EH (cell line): Measurements from ENCODE around the gene STIM1.

Experiments
- DNase-seq: peaks from one replicate; pipeline ENCODE4 v3.0.0-alpha.2; 2015; ENCODE audit warnings: low read depth

The STIM1 gene

GRCh38 chr11:4071325-4071724, 215.9 kb downstream of the STIM1 start:
- no peak for DNase-seq

DNA sequence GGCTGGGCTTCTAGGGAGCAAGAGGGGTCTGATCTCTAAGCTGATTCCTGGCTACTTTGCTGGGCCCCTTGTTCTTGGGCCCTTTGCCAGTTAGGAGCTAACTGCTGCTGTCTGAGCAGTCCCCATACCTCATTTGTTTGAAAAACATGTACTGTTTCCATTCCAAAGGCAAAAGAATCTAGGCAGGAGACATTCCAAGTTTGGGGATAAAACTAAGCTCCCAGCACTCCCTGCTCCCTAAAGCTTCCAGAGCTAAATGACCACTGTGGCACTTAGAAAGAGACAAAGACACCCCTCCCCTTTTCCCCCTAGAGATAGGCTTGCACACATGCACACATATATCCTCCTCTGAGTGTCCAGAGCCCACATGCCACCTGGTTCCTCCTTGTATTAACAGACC, 216.4 kb downstream of the STIM1 start:
- peak; percentile 63 for DNase-seq

DNA sequence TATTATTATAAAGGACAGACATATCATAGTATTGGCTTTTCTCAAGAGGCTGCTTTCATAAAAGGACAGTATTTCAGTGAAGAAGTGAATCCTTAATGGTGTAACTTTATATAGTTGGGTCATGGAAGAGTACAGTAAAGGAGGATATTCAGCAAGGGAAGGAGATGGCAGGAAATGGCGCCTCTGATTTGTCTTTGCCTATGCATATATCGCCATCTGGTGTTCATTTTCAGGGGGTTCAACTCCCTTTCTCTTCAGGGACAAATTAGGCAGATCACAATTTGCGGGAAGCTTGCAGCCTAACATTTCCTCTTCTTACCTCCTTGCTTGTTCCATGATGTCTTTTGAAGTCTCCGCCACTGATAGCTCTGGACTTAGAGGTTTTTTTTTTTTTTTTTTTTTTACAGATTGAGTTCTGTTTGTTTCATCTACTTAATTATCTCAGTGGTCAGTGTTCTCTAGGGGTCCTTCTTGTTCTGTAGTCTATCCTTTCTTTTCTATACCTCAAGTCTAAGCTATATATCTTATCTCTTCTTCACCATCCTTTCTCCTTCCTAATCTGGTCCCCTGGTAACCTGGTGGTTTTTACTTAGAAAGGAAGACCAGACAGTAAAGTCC, 217.3 kb downstream of the STIM1 start:
- peak; percentile 81 for DNase-seq

DNA sequence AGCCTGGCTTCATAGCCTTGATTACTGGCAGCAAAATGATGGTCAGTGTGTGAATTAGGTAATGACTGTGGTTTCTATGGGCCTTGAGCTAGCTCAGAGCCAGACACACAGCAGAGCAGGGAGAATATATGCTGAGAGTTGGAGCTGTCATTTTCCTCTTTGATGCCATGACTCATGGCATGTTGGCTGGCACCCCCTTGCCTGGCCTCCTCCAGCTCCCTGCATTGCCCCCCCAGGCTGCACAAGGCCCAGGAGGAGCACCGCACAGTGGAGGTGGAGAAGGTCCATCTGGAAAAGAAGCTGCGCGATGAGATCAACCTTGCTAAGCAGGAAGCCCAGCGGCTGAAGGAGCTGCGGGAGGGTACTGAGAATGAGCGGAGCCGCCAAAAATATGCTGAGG, 218.8 kb downstream of the STIM1 start:
- DNase-seq, result no peak

DNA sequence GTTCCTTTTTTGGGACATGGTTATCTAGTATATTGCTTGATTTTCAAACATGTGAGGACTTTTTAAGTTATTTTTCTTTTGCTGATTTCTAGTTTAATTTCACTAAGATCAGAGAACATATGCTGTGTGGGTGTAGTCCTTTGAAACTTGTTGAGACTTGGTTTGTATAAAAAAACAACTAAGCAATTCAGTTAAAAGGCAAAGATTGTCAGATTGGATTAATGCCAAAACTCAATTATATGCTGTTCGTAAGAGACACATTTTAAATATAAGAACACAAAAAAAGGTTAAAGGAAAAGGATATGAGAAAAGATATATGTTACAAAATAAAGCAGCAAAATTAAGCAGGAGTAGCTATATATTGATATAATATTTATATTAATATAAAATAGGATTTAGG, 221.3 kb downstream of the STIM1 start:
- DNase-seq, result no peak

- DNase-seq, result no peak
Measured at GRCh38 chr11:4083198-4083597, 227.7 kb downstream of the STIM1 start.

DNA sequence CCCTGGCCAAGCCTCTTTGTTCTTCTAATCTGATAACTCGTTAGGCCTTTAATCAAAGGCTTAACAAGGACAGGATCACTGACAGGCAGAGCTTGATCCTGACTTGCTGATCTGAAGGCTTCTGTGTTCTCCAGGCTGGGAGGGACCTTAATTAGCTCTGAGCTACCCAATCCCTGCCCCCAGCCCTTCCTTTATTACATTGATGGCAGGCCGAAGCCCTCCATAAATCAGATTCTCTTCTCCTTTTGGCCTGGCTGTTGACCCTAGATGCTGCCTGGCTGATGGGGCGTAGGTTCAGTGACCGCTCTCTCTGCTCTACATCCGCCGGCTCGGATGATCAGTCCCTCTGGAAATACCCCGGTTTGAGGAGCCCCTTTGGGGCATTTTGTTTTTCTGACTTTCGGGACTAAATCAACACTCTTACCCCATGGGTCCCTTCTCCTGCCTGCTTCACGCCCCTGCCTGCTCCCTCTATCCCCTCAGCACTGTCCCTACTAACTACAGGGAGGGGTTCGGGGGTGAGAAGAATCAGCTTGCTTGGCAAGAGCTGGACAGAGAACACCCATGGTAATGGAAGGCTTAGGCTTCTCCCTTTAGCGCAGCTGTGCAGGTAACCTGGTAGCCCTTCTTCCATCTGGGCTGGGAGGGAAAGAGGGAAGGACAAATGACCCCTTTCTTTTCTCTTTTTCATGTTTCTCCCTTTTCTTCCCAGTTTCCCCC, 229.1 kb downstream of the STIM1 start:
- DNase-seq, result no peak

DNA sequence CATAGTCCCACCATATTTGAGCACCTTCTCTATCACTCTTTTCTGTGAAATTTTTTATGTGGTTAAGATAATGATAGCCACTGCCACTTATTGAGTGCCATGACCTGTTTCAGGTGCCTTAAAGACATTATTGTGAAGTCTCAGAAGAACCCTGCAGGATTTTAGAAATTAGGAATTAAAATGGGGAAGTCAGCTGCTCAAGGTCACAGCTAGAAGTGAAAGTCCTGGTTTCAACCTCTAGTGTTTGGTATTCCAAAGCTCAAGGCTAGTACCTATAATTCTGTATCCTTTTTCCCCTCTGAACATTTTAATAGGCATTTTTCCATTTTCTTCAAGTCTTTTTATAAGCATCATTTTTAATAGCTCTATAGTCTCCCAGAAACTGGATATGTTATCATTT, 230.1 kb downstream of the STIM1 start:
- DNase-seq, result no peak

DNA sequence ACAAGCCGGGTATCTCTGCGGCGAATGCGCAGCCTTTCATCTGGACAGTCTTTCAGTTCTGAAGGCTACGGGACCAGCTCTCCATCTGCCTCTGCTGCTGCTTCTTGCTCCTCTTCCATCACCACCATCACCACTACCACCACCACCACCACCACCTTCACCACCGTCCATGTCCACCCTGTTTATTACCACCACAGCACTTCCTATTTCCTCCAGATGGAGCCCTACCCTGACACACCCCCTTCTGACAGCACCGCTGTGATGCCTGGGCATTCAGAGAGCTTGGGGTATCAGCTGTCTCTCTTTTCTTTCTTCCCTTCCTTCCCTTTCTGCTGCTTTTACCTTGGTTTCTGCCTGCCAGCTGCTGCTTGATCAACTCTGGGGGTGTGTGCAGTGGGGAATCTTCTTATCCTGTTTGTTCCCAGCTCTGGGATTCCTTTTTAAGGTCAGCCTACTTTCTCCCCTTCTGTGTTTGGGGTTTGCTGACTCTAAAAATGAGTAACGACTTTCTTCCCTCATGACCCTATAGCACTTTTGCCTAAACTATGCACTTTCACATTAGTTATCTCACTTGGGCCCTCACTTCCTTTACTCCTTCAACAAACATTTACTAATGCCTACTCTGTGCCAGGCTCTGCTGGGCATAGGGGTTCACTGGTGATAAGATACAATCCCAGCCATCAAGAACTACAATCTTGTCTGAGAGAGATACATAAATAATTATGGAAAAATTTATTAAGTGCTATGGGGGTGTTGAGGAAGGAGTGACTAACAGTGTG, 231.3 kb downstream of the STIM1 start:
- no peak for DNase-seq

- DNase-seq, result peak; percentile 78
Measured at GRCh38 chr11:4087551-4087950, 232.1 kb downstream of the STIM1 start.

DNA sequence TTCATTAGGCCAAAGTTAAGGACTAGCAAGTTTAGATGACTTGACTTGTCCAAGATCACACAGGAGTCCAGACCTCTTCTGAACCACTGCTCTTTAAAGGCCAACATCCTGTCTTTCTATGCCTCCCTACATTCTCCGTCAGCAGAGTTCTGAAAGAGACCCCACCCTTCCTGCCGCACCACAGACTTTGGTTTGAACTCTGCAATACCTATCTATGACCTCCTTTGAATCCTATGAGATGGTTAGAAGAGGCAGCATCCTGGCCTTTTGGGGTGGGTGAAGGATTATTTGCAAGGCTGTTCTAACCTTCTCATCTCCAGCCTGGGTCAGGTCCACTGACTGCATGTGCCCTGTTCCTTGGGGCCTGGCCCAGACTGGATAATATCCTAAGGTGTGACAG, 234.8 kb downstream of the STIM1 start:
- no peak for DNase-seq

DNA sequence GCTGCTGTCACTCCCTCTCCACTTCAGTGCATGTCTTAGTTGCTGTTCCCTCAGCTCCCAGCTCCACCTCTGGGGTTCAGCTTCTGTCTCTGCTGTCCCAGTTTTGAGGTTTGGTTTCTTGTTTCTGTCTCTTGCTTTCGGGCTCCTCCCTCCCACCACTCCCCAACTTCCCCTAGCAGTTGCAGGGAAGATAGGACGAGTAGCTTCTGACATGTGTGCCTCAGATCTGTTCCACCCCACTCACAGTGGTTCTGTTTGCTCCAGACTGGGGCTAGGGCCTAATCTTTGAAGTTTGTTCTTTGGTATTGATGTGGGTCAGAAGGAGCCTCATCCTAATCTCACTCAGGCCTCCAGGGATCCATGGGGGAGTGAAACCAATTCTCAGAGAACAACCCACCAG, 236.6 kb downstream of the STIM1 start:
- DNase-seq, result no peak

- no peak for DNase-seq
Measured at GRCh38 chr11:4093519-4094347, 238.3 kb downstream of the STIM1 start.

- peak; percentile 98 for DNase-seq
Measured at GRCh38 chr11:4094348-4095291, 239.2 kb downstream of the STIM1 start, which contains the start of gene RRM1. RRM1 (plus strand) TSS chr11:4094799; CDS start chr11:4095013, 214 bp downstream.

- DNase-seq, result peak; percentile 84
Measured at GRCh38 chr11:4095509-4096230, 240.2 kb downstream of the STIM1 start.

- DNase-seq, result peak; percentile 53
Measured at GRCh38 chr11:4098026-4098621, 242.7 kb downstream of the STIM1 start.

DNA sequence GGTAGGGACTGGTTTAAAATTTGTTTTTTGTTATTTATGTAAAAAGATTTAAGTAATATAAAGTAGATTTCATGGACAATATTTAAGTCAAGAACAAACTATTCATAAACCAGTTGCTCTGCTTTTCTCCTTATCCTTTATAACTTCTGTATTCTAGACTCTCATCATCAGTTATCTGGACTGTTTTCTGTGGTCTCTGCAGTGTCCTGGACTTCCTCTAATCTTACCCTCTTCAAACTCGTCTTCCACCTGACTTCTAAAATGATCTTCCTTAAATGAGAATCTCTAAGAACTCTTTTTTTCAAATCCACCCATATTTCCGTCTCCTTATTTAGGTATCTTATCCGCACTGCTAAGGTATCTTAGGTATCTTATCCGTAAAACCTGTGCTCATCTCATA, 247.2 kb downstream of the STIM1 start:
- no peak for DNase-seq

DNA sequence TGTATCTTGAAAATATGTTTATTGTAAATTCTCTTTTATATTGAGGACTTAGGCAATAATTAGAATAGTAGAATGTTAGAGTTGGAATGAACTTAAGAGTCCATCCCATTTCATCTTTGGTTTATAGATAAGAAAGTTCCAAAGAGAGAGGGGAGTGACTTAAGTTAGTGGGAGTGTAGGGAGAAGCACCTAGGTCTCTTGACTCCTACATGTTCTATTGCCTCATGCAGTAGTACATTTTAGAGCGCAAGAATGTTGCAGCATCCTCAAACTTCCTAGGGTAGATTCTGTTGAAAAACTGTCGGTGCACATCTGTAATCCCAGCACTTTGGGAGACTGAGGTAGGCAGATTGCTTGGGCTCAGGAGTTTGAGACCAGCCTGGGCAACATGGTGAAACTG, 247.8 kb downstream of the STIM1 start:
- DNase-seq, result no peak

- DNase-seq, result no peak
Measured at GRCh38 chr11:4105916-4106315, 250.5 kb downstream of the STIM1 start.

- DNase-seq, result no peak
Measured at GRCh38 chr11:4111834-4112233, 256.4 kb downstream of the STIM1 start.
